Colon (tissue), 2 donors: ENCODE measurements around the gene HOXD8.

Experiments used
- FAIRE-seq: peaks from 2 replicates; lab custom pipeline; 2012; peaks lifted over from hg19 to GRCh38; lab: Jason Lieb, UNC
- donor health status: control.
- donor health status: control.

HOXD8 gene

GRCh38 chr2:176128982-176129796 lies at the start of gene HOXD8:
Gene HOXD8, plus strand, starts transcription at chr2:176129705. Its CDS starts 662 bp downstream, at chr2:176130367.
- no peak for FAIRE-seq

DNA sequence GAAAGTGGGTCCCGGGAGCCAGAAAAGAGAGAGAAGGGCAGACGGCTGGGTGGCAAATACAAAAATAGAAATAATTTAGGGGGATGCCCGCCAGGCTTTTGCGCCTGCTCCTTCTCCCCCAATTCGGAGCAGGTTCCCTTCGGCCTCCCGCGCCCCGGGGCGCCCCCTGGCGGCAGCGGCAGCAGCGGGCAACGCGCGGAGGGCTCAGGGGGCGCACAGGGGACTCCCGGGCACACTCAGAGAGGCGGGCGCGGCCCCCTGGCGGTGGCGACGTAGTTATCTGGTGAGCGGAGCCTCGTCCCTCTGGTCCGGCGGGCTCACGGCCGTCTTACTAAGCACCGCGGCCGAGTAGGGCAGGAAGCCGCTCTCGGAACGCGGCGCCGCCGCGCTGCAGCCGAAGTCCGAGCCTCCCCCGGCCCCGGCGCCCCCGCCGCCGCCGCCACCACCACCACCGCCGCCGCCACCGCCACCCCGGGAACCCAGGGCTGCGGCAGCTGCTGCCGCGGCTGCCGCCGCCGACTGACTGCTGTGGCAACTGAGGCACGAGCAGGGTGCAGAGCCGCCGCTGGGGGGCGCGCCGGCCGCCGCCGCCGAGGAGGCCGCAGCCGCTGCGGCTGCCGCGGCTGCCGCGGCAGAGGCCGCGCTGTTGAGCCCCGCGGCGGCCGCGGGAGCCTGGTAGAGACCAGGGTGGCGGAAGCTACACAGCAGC lies 49.5 kb upstream of the HOXD8 start:
- FAIRE-seq = no peak

DNA sequence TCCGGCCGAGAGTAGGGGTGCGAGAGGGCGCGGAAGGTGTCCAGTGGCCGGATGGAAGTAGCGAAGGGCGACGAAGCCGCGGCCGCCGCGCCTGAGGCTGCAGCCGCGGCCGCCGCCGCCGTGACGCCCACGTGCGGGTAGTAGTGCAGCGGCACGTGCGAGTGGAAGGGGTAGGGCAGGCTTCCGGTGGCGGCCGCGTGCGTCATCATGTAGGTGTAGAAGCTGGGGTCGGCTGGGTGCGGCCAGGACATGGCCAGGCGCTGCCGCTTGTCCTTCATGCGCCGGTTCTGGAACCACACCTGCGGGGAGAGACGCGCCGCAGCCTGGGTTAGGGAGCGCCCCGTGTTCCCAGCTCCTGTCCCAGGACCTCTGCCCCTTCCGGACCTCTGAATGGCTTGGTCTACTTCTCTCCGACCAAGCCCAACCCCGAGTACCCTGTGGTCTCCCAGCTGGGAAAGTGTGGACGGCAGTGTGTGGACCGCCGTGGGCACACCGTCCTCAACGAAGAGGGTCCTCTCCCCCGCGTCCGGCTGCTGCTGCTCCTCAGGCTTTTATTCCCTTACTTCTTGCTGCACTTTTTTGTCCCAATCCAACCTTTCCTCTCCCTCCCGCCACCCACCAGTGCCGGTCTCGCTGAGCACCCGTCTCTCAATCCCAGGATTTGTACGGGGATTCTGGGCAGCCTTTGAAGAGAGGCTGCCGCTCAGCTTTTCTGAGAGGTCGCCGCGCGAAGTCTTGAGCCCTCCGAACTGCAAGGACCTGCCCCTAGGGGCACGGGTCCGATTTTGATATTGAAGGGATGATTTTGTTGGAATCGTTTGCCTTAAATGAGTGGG lies 48.7 kb upstream of the HOXD8 start:
- no peak for FAIRE-seq

DNA sequence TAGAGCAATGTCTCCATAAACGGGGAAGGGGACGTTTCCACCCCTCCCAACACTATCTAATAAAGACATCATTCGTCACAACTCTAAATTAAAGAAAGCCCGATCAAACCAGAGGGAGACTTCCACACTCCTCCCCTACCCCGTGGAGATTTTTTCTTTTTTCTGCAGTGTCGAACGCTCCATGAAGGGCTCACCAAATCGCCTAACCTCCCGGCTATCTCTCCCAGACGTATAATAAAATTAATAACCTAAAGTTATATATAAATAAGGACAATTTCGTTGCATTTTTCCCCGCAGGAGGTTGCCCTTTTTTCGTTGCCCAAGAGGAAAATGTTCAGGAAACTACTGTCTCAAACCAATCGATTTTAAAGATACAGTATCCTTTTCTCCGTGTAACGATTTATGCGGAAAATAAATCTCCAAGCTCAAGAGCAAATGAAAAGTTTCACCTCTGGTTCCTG lies 48.1 kb upstream of the HOXD8 start:
- no peak for FAIRE-seq

GRCh38 chr2:176081837-176082524 lies 47.5 kb upstream of the HOXD8 start:
- FAIRE-seq = no peak

GRCh38 chr2:176082525-176082823 lies 47.0 kb upstream of the HOXD8 start:
- no peak for FAIRE-seq

GRCh38 chr2:176082824-176083751 lies 46.4 kb upstream of the HOXD8 start:
- no peak for FAIRE-seq

DNA sequence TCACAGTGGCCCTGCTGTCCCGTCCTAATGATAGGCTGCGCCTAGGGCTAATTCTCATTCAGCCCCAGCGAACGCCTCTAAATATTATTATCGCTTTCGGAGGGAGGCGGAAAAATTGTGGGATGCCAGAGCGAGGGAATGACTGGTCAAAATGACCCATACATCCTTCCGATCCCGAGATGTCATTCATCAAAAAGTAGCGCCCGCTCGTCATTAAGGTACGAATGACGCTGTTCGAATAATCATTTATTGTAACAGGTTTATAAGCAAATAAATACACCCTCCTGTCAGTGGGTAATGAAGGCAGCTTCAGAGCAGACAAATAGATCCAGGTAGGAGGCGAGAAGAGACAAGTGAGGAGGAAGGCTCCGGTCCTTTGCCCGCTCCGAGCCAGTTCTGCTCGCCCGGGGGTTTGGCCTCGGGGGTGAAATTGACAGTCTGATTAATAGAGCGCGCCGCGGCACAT lies 45.7 kb upstream of the HOXD8 start, which contains the start of gene EVX2:
EVX2 (minus strand) TSS at position 167 of the 466 bp plus-strand sequence. CDS start 186 bp downstream, outside the sequence.
- no peak for FAIRE-seq

DNA sequence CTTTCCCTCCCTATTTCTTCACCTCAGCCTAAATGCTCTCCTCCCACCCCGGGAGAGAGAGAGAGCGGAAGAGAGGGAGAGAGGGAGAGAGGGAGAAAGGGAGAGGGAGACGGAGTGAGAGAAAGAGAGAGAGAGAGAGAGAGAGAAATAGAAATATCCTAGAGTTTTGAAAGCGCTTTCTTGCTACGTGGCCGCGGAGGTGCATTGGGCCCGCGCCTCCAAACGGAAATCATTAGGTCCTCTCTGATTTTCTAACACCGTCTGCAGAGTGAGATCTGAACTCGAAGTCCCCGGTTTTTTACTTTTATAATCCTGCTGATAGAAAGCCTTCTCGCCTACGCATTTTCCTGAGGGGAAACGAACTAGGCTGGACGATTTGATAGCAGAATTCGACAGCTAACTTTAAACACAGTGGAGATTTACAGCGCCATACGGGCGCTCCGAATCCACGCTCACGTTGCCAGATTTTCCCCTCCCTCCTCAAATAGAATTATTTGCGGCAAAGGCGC lies 44.8 kb upstream of the HOXD8 start:
- FAIRE-seq = no peak

DNA sequence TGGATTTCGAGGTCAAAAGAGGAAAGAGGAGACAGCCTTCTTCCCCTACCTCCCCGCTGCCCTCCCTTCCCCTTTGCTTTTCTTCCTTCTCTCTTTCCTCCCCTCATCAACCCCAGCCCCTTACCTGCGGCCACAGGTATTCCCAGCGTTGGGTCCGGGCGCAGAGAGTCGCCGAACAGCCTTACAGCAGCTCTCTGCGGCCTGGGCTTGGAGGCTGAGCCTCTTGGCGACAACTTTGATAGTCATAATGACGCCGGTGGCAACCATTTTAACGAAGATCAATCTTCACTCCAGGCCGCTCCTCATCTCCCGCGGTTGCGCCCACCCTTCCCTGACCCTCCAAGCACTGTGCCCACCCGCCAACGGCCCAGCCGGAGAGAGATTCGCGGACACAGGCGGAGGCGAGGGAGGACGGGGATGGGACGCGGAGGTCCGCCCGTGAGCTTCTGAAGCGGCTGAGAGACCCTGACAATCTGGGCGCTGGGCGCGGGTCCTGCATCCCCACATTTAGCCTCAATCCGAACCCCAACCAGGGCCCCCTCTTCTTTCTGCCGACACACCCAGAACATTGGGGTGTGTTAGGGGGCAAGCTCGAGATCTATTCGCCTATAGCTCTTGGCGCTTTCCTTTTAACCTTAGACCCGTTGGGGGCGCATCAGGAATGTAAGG lies 44.3 kb upstream of the HOXD8 start:
- FAIRE-seq = no peak

DNA sequence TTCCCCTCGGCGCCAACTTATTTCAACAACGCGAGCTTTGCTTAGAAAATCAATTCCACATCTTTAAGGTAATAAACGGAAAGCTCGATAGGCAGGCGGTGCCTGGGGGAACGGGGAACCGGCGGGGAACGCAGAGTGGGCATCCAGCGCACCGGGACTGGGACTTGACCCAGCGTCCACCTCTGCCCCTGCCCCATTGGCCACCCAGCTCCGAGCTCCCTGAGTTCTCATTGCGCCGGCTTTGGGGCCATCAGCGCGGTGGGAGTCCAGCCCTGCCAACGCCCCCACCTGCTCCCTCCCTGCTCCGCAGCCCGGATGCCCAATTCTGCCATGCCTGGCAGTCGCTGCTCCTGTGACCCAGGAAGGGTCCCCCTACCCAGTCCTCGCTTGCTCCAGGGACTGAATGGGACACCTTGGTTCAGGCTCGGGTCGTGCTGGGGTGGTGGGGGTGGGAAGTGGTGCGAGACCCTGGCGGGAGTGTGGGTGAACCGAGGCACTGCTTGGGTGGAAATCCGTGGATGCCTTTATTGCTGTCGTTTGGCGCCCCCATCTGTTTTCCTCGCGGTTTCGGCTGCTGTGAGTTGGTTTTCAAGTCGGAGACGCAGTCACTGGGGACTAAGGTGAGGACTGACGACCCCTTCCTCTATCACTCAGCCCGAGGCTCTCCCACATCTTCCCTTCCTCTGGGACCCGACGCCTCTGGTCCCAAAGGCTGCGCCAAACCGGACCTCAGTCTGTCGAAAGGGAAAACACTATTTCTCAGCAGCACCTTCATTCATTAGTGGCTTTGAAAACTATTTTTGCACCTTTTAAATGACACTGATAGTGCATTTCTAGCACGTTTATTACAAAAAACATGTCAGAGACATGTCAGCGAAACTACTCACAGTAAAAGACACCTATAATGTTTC lies 43.4 kb upstream of the HOXD8 start:
- FAIRE-seq = no peak

- FAIRE-seq = no peak
Measured at GRCh38 chr2:176087330-176088047, 42.0 kb upstream of the HOXD8 start.

GRCh38 chr2:176088048-176088936 lies 41.2 kb upstream of the HOXD8 start:
- no peak for FAIRE-seq

DNA sequence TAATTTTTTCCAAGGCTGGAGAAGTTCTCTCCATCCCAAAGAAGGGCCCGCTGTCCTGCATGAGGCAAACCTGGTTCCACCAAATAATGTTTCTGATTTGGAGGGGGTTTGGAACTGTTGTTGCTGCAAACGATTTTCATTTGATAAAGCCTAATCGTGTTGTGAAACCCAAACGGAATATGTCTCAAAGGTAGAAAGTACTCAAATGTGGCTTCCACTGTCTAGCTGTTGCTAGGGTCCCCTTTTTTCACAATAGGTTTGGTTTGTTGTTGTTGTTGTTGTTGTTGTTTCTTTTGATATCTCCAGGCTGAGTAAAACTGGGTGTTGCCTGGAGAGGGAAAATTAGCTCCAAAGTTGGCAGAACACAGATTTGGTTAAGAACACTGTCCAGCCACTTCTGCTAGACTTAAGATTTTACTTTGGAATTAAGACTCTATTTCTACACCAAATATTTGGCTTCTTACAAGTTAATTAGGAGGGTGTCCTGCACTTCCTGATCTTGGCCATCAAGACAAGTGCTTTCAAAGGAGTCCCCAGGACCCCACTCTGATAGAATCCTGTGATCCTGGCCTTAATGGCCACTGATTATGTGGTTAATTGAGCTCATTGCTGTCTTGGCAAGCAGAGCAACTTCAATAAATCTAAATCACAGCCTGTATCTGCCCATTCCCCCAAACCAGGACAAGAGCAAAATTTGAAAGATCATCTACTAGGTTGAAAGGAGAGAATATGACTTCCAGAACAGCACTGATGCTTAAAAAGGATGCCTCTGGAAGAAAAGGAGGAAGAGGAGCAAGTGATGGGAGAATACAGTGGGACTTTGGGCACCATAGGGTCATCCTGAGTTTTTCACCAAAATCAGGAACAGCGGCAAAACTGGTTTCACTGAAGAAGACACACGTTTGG lies 40.3 kb upstream of the HOXD8 start:
- no peak for FAIRE-seq

- no peak for FAIRE-seq
Measured at GRCh38 chr2:176089843-176090395, 39.6 kb upstream of the HOXD8 start.

- FAIRE-seq = no peak
Measured at GRCh38 chr2:176090862-176091261, 38.6 kb upstream of the HOXD8 start.
